T-helper 22 cell (primary cell): ENCODE results near the gene GSTO1.

Source experiments
- DNase-seq: peaks from one replicate; pipeline ENCODE4 v3.0.0-alpha.2; 2020; ENCODE audit warnings: low read depth

GSTO1 gene

DNA sequence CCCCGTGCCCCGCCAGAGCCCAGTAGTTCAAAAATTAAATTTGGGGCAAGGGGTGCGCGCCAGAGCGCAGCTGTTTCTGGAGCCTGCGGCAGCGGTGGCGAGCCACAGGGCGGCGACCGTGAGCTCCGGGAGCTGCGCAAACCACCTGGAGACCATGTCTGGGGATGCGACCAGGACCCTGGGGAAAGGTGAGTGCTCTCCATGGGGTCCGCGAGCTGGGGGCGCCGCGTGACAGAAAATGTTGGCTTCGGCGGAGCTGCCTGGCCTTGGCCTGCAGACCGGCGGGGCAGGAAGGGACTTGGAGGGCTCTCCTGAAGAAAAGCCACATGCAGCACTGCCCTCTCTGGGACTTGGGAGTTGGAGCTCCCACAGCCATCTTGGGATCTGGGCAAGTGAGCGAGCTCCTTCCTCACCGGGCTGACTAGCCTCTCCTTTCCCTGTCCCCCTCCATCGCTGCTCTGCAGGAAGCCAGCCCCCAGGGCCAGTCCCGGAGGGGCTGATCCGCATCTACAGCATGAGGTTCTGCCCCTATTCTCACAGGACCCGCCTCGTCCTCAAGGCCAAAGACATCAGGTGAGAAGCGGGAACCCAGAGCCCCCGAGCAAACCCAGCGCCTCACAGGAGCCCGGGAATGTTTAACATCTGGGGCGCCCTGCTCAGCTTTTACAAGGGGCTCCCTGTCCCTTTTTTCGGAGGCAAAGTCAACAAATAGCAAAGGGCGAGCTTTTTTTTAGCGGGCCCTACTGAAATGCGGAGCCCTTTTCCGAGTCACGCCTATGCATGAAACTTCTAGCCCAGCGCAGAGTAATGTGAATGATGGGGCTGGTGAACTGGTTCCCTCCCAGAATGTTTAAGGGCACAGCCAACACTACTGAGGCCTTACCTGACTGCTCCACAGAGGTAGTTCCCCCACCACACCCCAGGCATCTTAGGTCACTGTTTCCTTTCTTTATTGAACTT is 20.4 kb downstream of the GSTO1 start:
- no peak for DNase-seq

DNA sequence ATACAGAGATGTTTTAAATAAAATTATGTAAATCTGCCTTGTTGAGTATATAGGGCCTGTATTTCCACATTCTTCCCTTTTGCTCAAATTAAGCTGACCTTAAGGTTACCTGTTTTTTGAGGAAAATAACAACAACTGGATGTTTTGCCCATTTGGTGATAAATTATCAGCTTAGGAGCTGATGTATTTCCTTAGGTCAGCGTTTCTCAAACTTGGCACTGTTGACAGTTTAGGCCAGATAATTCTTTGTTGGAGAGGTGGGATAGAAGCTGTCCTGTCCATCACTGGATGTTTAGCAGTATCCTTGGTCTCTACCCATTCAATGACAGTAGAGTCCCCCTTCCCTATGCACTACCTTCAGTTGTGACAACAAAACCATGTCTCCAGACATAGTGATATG is 21.5 kb downstream of the GSTO1 start:
- no peak for DNase-seq

DNA sequence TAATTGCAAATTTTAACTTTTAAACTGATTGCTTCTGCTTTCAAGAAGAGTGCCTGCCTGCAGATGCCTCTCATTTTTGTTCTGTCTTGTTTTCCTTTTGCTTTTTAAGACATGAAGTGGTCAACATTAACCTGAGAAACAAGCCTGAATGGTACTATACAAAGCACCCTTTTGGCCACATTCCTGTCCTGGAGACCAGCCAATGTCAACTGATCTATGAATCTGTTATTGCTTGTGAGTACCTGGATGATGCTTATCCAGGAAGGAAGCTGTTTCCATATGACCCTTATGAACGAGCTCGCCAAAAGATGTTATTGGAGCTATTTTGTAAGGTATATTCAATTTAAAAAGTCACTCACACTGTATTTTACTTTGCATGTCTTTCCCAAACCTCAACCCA is 23.1 kb downstream of the GSTO1 start:
- DNase-seq, result no peak

DNA sequence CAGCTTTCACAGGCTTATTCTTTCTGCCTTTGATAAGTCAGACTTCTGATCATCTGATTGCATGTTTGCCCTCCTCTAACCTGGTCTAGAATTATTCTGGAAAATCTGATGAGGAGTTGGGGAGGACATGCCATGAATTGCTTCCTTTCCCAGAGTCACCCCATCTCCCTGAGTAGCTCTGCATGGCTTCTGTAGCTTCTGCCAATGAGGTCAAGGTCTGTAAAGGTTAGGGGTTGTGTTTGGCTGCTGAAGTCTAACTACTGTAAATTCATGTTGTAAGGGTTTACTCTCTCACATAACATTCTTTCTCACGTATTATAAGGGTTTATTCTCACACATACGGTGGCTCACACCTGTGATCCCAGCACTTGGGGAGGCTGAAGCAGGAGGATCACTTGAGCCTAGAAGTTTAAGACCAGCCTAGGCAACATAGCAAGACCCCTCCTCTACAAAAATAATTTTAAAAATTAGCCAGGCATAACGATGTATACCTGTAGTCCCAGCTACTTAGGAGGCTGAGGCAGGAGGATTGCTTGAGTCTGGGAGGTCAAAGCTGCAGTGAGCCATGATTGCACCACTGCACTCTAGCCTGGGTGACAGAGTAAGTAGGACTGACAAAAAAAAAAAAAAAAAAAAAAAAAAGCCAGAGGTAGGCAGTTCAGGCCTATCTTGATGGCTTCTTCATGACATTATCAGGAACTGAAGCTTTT is 25.0 kb downstream of the GSTO1 start:
- no peak for DNase-seq

DNA sequence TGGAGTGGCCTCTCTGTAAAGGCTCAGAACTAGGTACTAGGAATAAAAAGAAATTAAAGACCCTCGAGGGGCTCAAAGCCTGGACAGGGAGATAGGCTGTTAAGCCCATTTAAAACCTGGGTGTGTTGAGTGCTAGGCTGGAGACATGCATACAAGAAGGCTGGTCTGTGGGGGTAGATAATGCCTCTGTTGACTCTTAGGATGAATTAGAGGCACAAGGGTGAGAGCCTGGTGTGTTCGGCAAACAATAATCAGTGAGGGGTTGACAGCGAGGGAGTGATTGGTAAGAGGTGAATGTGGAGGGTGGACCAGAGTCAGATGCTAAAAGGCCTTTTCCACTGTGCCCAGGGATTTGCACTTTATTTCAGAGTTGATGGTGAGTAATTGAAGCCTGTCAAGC is 27.0 kb downstream of the GSTO1 start:
- no peak for DNase-seq

DNA sequence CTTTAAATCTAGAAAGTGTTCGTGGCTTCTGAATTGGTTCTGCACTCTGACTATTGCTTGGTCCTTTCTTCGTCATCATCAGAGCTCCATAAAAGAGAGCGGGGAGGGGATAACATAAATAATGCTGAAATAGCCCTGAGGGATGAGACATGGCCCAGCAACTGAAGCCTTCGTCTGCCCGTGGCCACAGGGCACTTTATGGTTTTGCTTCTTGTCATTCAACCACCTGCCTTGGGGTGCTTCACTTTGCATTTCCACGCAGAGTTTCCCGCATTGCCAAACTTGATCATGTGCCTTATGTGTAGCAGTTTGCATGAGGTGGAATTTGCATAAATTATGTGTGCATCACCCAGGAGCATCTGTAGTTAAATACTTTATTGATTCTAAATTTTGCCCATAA is 30.2 kb downstream of the GSTO1 start:
- no peak for DNase-seq

DNA sequence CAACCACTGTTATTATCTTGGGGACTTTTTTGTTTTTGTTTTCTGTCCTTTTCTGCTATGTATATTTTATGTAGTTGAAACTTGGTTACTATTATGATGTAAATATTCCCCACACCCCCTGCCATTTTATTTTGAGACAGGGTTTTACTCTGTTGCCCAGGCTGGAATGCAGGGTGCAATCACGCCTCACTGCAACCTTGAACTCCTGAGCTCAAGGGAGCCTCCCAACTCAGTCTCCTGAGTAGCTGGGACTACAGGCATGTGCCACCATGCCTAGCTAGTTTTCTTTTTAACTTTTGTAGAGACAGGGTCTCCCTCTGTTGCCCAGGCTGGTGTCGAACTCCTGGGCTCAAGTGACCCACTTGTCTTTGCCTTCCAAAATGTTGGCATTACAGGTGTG is 32.2 kb downstream of the GSTO1 start:
- no peak for DNase-seq

DNA sequence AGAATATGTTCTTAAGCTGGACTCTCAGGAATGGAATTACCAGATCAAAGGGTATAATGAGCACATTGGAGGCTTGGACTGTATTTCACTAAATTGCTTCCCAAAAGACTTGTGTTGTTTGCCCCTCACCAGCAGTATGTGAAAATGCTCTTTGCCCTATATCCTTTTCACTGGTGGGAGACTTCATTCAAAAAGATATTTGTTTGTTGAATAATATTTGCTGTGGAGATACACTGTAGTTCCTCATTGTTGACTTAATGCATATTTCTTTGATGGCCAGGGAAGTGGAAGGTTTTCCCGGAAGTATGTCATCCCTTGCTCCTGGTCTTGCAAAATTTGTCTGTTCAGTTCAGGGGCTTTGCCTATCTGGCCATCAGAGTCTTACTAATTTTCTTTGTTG is 33.7 kb downstream of the GSTO1 start:
- no peak for DNase-seq

DNA sequence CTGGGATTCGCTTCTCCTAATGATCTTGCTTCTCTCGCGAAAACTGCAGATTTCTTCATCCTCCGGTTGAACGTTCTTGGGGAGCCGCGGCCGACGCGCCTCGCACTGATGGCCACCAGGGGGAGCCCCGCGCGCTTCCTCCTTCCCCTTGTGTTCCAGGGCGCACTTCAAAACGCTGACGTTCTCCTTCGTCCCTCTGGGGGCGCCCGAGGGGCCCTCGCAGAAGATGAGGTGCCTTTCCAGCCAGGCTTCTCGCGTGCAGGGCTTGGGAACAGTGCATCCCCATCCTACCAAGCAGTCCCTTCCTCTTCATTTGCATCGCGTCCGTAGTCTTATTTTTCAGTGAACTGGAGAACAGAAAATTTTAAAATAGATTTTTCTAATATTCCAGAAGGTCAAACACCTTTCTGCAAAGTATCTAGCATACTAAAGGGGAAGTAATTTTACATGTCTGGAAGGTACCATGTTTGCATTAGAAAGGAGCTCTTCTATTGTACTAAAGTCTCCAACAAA is 36.8 kb downstream of the GSTO1 start:
- peak; percentile 71 for DNase-seq

DNA sequence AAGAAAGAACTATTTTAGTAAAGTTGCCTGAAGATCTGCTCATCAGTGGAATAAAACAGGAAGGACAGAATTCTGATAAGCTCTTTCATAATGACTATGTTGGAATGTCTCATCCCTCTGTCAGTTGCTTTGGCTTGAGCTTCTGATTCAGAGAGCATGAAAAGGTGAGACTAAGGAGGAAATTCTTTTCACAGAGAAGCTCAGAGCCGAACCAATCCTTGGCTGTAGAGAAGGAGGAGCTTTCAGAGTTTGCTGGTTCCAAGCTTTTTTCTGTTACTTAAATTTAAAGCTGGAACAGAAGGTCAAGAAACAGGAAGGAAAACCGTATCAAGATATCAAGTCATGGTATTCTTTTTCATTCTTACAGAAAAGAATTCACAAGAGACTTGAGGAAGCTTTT is 38.3 kb downstream of the GSTO1 start:
- DNase-seq, result no peak

DNA sequence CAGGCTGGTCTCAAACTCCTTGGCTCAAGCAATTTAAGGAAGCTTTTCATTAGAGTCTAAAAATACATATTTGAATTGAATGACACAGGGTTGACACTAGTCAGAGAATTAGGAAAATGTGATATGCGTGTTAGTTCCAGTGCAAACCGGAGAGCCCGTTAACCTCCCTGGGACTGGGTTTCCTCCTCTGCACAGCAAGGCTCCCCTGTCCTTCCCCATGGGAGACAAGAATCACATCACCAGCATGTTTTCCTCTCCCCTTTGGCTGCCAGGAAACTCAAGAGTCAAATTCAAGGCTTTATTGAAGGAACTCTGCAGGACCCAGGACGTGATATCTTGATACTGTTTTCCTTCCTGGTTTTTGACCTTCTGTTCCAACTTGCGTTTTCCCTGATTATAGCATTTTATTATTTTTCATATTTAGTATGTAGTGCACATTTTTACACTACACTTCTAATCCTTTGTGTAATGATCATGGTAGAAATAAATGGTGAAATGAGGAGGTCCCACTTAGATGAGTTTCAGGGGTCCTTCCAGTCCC is 39.2 kb downstream of the GSTO1 start:
- DNase-seq, result no peak

DNA sequence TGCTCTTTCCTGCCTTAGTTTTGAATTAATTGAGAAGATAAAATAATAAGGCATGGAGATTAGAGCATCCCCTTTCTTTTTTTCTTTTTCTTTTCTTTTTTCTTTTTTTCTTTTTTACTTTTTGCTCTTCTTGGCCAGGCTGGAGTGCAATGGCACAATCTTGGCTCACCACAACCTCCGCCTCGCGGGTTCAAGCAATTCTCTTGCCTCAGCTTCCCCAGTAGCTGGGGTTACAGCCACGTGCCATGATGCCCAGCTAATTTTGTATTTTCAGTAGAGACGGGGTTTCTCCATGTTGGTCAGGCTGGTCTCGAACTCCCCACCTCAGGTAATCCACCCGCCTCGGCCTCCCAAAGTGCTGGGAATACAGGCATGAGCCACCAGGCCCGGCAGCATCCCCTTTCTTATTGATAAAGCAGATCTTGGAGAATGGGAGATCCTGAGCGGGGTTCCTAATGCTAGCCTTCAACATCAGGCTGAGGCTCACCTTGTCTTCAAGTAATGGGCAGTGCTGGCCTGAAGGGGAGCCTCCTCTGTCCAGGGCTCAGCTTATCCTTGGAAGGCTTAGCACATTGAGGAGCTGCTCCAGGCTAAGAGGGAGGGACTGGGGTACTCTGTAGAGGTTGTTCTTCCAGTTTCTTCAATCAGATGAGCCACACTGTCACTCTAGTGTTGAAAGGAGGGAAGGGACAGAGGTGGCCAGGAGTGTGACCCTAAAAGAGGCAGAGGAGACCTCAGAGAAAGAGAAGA is 42.2 kb downstream of the GSTO1 start:
- DNase-seq, result no peak

DNA sequence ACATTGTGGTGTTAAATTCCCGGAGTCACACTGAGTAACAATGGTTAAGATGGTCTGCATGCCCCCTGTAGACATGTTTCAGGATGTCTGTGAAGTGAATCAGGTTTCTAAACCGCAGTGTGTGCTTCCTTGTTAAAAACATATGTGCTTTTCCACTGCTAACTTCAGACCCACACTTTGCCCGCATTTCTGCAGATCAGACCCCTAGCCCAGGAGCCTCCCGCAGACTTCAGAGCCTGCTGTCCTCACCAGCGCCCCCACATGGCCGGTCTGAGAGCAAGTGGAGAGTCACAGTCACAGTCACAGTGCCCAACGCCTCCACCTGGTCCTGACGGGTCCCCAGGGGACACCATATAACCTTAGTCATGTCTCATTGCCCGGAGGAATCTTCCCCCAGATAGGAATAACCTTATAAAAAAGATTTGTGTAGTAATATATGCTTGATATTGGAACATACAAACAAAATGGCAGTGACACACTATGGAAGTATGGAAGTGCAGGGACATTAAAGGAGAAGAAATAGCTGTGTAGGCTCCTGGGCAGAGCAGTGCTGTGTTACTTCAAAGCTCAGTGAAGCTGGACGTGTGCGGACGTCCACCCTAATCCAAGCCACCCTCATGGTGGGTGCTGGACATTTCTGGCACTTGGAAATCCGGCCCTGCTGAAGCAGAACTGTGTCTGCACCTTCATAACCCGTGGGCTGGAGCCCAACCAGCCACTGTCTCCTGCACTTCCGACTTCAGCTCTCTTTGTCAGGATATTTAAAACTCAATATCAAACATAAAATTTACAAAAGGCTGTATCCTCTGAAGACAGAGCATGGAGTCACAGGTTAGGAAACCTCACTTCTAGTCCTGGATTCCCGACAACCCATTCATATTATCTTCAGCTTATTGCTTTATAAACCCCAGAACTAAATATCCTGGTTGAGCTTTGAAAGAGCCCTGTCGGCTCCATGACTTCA is 43.3 kb downstream of the GSTO1 start:
- DNase-seq, result no peak

DNA sequence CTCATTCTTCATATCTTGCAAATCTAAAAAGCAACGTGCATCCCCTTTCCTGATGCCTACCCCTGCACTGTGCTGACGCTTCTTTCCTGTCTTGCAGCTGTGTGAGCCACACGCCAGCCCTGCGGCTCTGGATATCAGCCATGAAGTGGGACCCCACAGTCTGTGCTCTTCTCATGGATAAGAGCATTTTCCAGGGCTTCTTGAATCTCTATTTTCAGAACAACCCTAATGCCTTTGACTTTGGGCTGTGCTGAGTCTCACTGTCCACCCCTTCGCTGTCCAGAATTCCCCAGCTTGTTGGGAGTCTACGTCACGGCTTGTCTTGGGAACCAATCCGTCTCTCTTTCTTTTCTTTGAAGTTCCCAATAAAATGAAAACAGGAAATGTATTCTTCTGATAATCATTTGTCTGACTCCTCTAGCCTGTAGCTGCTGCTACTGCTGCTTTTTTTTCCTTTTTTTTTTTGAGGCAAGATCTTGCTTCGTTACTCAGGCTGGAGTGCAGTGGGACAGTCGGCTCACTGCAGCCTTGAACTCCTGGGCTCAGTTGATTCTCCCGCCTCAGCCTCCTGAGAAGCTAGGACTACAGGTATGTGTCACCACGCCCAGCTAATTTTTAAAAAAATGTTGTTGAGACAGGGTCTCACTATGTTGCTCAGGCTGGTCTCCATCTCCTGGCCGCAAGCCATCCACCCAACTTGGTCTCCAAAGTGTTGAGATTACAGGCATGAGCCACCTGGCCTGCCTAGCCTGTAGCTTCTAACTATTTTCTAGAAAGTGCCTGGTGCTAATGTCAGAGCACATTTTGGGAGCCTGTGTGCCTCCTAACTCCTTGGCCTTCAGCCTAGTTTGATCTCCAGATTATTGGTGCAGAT is 44.6 kb downstream of the GSTO1 start:
- no peak for DNase-seq

DNA sequence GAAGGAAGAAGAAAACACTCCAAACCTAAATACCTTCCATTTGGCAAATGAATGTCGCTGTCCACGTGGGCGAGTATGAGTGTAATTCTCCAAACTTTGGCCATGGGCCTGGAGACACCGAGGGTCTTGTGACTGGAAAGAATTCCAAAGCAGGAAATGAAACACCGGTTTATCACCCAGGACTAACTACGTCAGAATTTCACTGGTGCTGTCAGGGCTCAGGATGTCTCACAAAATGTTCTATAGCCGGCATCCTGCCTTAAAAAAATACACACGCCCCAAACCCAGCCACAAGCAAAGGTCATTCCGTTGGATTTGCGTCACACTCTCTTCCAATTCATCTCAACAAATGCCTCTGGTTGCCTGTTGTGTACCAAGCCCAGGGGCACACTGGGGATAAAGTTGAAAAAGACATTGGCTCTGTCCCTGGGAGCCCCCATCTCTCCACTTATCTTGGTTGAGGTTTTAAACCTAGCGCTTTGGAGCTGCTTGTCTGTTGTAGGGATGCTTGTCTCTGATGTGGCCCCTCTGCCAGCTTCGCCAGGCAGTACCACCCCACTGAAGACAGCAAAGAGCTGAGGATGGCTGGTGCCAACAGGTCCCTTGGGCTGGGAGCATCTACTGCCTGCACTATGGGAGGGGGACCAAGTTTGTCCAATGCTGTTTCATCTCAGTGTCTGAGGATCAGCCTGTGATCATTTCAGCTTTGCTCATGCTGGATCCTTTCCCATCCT is 45.5 kb downstream of the GSTO1 start:
- no peak for DNase-seq

DNA sequence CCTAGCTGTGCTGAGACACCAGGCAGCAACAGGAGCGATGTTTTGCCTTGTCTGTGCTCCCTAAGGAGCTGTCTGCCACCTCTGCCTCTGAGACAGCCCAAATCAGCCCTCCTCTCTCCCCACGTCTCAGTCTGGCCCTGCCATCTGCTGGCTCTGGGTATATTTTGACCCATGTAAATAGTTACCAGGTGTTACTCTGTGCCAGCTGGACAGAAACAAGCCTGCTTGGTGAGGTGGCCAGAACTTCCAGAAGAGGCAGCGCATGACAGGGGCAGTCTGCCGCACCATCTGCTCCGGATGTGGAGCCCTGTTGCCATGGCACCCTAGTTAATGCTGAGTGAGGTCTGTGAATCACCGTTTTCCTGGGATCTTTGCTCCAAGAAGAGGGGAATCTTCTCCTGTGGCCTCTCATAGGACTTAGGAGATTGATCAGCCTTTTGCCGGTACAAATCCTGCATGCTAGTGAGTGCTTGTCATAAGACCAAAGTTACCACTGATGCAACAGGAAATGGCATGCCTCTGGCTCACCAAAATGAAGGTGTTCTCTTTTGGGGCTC is 46.1 kb downstream of the GSTO1 start:
- DNase-seq, result no peak

DNA sequence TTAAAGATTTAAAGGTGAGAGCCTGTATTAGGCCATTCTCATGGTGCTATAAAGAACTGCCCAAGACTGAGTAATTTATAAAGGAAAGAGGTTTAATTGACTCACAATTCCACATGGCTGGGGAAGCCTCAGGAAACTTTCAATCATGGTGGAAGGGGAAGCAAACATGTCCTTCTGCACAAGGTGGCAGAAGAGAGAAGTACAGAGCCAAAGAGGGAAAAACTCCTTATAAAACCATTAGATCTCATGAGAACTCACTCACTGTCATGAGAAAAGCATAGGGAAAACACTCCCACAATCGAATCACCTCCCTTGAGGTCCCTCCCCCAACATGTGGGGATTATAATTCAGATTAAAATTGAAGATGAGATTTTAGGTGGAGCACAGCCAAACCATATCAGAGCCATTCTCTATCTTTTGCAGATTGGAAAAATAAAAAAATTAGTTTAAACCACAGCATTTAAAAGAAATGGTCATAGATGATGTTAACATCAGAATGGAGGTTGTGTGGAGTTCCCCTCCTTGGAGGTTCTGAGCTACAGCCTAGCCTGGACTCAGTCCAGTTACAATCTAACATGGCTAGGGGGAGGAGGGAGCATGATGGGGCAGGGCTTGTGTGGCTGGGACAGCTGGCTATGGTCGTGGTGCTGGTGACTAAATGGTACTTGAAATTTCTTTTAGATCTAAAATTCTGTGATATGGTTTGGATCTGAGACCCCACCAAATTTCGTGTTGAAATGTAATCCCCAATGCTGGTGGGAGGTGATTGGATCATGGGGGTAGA is 47.4 kb downstream of the GSTO1 start:
- no peak for DNase-seq
